ENCODE data around the gene NKIRAS2.
"Not testable (repeated sequence)": the region's sequence is repeated elsewhere in the genome, so short reads cannot be mapped to it uniquely, and the experiment has no call there.

Gene NKIRAS2

GRCh38 chr17:42000413-42001133, 19.3 kb upstream of the NKIRAS2 start:
- no peak for DNase-seq

- DNase-seq, result no peak
These were observed 18.2 kb upstream of the NKIRAS2 start for GRCh38 chr17:42001729-42002128.

GRCh38 chr17:42002175-42002791, 17.6 kb upstream of the NKIRAS2 start:
- DNase-seq, result no peak

DNA sequence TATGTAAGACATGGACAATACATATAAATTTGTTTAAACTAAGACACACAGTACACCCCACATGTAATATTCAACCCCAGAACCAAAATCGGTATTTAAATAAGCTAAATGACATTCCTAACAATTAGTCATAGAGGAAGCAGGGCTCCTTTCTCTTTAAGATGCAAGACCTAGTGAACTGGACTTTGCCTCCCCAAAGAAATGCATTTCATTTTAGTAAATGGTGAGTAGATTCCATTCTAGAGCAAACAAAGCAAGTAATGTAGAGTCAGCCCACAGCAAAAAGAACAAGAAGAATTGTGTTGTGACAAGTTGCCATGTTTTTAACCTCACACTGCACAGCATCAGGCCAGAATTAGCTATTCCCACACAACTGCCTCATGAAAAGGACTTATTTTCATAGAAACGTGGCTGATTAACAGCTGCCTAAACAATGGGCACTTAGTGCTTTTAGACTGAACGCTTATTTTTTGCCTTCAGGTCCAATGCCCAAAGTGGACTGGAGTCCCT, 17.0 kb upstream of the NKIRAS2 start:
- DNase-seq, result no peak

GRCh38 chr17:42005166-42005565, 14.7 kb upstream of the NKIRAS2 start:
- no peak for DNase-seq

DNA sequence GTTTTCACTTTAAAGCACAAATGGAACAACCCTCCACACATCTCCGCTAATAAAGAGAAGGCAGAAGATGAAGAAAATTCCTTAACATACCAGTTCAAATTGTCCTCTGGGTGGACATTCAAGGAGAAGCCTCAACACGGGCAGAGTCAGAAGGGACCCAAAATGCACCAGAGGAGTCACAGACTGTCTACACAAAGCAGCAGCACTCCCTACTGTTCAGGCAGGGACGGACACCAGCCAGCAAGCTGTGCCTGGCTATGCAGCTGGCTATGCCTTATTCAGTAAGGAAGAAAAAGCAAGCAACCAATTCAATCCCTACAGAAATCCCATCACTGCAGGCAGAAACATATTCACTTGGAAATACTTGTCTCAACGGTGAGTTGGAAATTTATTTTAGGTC, 10.7 kb upstream of the NKIRAS2 start:
- no peak for DNase-seq

- not testable (repeated sequence) for DNase-seq
These were observed 9.6 kb upstream of the NKIRAS2 start for GRCh38 chr17:42010266-42010680.

DNA sequence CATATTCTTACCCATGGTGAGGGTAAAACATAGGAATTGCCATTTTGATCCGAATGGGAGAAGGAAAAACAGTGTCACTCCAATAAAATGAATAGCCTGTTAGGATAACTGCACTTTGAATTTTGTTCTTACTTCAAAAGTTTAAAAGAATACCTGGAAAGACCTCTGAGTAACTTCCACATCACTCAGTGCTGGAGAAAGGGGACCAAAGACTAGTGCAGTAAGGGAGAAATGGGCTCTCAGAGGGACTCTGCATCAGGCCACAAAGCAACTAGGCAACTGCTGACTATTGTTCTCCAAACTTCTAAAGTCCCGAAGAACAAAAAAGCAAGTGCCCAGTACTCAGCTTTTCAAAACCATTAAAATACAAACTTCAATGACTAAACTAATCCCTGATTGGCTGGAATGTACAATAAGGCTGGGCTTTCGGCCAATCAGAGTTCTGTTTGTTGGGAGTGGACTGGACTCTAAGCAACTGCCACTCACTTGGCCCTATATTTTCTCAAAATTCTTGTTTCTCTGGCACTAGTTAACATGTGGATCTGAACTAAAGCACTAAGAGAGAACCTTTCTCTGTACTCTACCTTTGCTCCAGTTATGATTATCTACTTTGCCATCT, 8.9 kb upstream of the NKIRAS2 start:
- no peak for DNase-seq

DNA sequence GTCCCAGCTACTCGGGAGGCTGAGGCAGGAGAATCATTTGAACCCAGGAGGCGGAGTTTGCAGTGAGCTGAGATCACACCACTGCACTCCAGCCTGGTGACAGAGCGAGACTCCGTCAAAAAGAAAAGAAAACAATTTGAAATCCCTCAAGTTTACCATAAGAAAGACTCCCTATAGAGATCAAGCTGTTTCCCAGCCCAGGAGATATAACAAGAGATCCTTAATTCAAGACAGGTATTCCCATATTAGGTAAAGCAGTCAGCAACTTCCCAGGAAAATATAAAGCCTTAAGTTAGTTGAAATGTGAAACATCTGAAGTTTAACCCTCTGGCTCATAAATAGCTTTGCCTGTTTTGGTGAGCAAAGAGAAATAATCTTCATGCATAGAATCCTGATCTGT, 7.5 kb upstream of the NKIRAS2 start:
- not testable (repeated sequence) for DNase-seq

DNA sequence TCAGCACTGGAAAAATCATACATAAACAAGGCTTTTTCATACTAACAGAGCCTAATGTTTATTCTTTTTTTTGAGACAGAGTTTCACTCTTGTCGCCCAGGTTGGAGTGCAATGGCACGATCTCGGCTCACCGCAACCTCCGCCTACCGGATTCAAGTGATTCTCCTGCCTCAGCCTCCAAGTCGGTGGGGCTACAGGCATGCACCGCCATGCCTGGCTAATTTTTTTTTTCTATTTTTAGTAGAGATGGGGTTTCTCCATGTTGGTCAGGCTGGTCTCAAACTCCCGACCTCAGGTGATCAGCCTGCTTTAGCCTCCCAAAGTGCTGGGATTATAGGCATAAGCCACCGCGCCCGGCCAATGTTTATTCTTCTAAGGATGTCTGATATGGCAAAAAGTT, 6.2 kb upstream of the NKIRAS2 start:
- not testable (repeated sequence) for DNase-seq

DNA sequence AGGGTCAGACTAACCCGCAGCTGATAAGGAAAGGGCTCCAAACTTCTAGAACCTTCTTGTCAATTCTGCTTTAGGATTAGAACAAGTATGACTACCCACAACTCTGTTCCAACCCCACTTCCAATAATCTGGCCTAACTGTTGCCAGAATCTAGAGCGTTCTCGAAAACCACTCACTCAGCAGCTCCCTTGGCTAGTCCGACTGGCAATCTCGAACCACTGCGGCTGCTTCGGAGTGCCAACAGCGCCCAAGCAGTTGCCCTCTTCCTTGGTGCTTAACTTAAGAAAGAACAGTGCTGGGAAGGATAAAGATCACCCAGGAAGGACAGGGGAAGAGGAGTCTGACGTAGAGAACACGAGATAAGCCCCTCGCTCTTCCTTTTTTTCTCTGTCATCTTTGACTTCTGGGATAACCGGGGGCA, 3.5 kb upstream of the NKIRAS2 start:
- DNase-seq, result no peak

DNA sequence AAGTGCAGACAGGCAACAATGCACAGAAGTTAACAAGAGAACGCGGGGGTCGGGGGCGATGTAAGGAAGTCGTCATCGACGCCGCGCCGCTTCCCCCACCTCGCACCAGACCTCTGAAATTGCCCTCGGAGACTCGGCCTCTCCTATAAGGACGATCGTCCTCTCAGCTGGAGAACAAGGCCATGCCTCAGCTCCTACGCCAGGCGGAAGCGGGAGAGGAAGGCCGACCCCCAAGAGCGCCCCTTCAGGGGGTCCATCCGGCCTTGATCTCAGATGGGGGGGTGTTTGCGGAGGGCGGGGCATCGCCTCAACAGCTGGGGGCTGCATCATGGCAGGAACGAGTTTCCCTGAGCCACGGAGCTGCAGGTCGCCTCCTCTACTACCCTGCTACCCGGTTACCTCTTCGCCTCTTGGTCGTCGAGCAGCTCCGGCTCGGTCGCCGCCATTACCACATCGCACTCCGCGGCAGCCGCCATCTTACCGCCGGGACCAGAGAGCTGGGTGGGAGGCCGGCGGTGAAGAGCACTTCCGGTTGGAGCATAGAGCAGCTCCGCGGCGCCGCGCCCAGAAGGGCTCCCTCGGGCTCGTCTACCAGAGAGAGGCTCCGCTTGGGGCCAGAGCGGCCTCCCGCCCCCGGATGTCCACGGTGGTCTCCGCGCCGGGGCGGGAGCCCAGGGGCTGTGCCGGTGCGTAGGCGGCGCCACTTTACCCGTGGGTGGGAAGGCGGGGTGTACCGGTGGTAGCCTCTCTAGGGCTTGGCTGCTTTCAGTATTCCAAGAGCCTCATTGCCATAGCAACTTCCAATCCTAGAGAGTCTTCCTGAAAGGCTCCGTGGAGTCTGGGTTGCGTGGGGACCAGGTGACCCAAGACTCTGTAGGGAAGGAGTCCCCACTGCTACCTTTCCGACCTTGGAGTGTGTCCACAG, 2.7 kb upstream of the NKIRAS2 start, which contains the start of gene DNAJC7:
Gene DNAJC7 (minus strand): TSS at position 499 of the 925 bp plus-strand sequence. CDS start 23 bp downstream, at position 476.
- DNase-seq, result peak; percentile 79

DNA sequence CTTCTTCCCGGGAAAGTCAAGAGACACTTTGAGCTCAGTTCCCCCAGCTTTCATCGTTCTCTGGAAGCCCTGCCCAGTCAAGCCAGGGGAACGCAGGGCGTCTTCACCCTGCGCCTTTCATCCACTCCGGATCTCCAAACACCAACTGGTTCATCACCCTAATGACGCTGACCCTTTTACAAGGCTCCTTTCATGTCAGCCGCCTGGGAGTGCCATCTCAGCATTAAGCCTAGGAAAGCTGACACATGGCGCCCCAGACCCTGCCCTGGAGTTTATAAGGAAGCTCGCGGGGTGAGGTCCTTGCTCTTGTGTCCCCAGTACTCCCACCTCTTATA, 2.1 kb upstream of the NKIRAS2 start:
- no peak for DNase-seq

- no peak for DNase-seq
These were observed 1.6 kb upstream of the NKIRAS2 start for GRCh38 chr17:42018339-42018738.

- no peak for DNase-seq
These were observed 902 bp upstream of the NKIRAS2 start for GRCh38 chr17:42018988-42019387.

DNA sequence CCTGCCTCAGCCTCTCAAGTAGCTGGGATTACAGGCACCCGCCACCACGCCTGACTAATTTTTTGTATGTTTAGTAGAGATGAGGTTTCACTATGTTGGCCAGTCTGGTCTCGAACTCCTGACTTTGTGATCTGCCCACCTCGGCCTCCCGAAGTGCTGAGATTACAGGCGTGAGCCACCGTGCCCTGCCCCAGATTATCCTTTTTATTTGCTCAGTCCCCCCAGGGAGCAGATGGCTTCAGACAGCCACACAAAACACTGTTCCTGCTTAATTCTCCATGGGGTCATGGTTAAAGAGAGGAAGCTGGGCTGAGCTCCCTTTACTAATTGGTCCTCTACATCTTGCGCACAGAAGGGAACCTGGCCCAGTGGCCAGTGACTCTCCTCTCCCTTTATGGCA, 955 bp downstream of the NKIRAS2 start:
- not testable (repeated sequence) for DNase-seq

DNA sequence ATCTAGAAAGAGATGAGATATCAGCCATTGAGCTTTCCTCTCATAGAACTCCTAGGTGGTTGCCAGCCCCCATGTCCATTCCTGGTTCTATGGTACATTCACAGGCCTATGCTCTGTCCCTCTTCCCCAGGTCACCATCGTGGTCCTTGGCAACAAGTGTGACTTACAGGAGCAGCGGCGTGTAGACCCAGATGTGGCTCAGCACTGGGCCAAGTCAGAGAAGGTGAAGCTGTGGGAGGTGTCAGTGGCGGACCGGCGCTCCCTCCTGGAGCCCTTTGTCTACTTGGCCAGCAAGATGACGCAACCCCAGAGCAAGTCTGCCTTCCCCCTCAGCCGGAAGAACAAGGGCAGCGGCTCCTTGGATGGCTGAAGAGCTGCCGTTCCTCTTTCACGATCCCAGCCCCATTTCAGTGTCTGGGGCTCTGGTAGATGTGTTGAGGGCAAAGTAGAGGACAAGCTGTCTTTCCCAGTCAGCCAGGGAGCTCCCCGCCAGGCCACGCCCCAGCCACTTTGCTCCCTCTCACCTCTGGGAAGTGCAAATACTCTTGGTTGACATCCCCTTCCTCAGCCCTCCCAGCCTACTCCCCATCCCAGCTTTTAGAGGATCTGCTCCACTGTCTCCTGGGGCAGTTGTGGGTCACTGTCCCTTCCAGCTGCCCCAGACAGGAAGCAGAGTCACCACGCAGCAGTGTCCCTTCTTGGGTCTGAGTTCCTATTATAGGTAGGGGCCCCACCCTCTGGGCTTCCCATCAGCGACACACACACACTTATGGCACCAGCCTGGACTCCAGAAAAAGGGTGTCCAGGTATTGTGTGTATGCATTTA, 3.8 kb downstream of the NKIRAS2 start:
- no peak for DNase-seq

DNA sequence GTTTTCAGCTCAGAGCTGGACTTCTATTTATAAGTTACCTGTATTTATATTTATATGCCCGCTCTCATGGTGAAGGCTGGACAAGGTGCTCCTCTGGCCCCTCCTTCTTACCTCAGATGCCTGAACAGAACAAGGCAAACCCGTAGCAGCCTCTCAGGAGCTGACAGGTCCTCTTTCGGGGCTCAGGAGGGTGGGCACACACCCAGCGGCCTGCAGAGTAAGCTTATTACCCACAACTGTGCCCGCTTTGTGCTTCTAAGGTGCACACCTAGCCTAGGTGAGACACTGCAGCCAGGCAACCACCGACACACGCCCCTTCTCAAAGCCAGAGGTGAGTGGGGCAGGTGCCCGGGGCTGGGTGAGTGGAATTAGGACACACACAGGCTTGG, 5.3 kb downstream of the NKIRAS2 start:
- DNase-seq, result no peak

DNA sequence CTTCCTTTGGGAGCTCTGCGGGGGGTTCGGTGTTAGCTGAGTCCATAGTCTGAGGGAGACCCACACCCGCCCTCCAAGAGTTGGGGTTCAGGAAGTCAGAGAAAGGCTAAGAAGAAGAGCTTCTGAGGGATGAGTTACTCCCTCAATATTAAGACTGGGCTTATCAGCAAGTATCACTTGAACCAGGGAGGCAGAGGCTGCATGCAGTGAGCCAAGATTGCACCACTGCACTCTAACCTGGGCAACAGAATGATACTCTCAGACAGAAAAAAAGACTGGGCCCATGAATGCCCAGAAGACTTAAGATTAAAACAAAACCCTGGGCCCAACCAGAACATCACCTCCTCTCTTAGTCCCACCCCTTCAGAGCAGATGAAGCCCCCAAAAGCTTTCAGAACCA, 6.0 kb downstream of the NKIRAS2 start:
- DNase-seq, result no peak

- DNase-seq, result no peak
These were observed 7.1 kb downstream of the NKIRAS2 start for GRCh38 chr17:42026857-42027589.

DNA sequence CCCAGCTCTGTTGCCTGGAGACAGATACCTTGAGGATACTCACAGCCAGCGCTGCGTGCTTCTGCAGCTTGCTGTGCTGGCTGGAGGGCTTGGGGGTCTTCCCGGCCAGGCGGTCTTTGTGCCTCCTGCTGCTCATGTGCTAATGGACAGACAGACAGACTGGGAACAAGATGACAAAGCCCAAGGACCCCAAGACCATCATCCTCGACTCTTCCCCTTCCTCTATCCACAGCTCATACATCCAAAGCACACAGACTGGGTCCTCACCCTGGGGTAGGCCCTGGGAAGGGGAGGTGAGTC, 7.7 kb downstream of the NKIRAS2 start:
- DNase-seq, result no peak
